NCI-H345 treated with DMSO at 0.1 percent for 48 hours (cell line): ENCODE data around the gene TPSD1.
"Not testable (repeated sequence)": the region's sequence is repeated elsewhere in the genome, so short reads cannot be mapped to it uniquely, and the experiment has no call there.

Experiments
- DNase-seq: peaks from one replicate; lab custom pipeline; 2025; ENCODE audit not compliant: unreplicated experiment; lab: John Stamatoyannopoulos, UW

Gene TPSD1

GRCh38 chr16:1255276-1256122 lies at the start of gene TPSD1:
TSS of gene TPSD1 (plus strand) at chr16:1256069. CDS start at chr16:1256281, 212 bp downstream.
- not testable (repeated sequence) for DNase-seq

GRCh38 chr16:1206326-1206725 lies 49.5 kb upstream of the TPSD1 start:
- no peak for DNase-seq

- no peak for DNase-seq
Observed at GRCh38 chr16:1206786-1207185, 49.1 kb upstream of the TPSD1 start.

- DNase-seq: no peak
Observed at GRCh38 chr16:1208239-1208830, 47.5 kb upstream of the TPSD1 start.

GRCh38 chr16:1209081-1209480 lies 46.8 kb upstream of the TPSD1 start:
- DNase-seq: no peak

- DNase-seq: no peak
Observed at GRCh38 chr16:1210461-1210860, 45.4 kb upstream of the TPSD1 start.

GRCh38 chr16:1211451-1212268 lies 44.2 kb upstream of the TPSD1 start:
- no peak for DNase-seq

- no peak for DNase-seq
Observed at GRCh38 chr16:1212616-1213194, 43.2 kb upstream of the TPSD1 start.

GRCh38 chr16:1213231-1213630 lies 42.6 kb upstream of the TPSD1 start:
- DNase-seq: no peak

GRCh38 chr16:1213796-1214372 lies 42.0 kb upstream of the TPSD1 start:
- no peak for DNase-seq

GRCh38 chr16:1214719-1215118 lies 41.1 kb upstream of the TPSD1 start:
- no peak for DNase-seq

- DNase-seq: no peak
Observed at GRCh38 chr16:1215574-1216295, 40.1 kb upstream of the TPSD1 start.

- no peak for DNase-seq
Observed at GRCh38 chr16:1216296-1216619, 39.6 kb upstream of the TPSD1 start.

- no peak for DNase-seq
Observed at GRCh38 chr16:1216681-1217400, 39.0 kb upstream of the TPSD1 start.

- DNase-seq: no peak
Observed at GRCh38 chr16:1217526-1217925, 38.3 kb upstream of the TPSD1 start.

- DNase-seq: no peak
Observed at GRCh38 chr16:1218061-1218929, 37.6 kb upstream of the TPSD1 start.

GRCh38 chr16:1218930-1219611 lies 36.8 kb upstream of the TPSD1 start:
- DNase-seq: no peak

- no peak for DNase-seq
Observed at GRCh38 chr16:1220098-1220728, 35.7 kb upstream of the TPSD1 start.
